Keratinocyte (primary cell): ENCODE results near the gene SLC39A9. TPM values are rescaled to one million over a fixed set of nuclear protein-coding genes. Genes with fewer than 3 reads are reported as not detected.

Experiments used
- DNase-seq: peaks from one replicate; pipeline ENCODE4 v3.0.0-alpha.2; 2011; ENCODE audit warnings: low read depth, missing footprints, low spot score
- FAIRE-seq: peaks from 2 replicates; lab custom pipeline; 2011; peaks lifted over from hg19 to GRCh38; lab: Jason Lieb, UNC
- H2AFZ ChIP-seq: 2 replicates; pipeline ENCODE4 v1.6.0; 2012; ENCODE audit warnings: low read length, control low read depth, inconsistent platforms; ENCODE audit not compliant: control insufficient read depth
- H3K27ac ChIP-seq: 2 replicates; pipeline ENCODE4 v1.5.1; 2011; ENCODE audit warnings: low read length; ENCODE audit not compliant: control insufficient read depth, insufficient read depth
- H3K27me3 ChIP-seq: 3 replicates; pipeline ENCODE4 v1.6.0; 2011; ENCODE audit warnings: low read length; ENCODE audit not compliant: control insufficient read depth, insufficient read depth; ENCODE audit errors: extremely low read depth
- H3K36me3 ChIP-seq, 2 experiments: 2 replicates in 1 of 2; 3 replicates in 1 of 2; pipeline ENCODE4 v1.5.1; 2011; ENCODE audit warnings: low read length in 2 of 2, mild to moderate bottlenecking in 1 of 2; ENCODE audit not compliant: control insufficient read depth in 2 of 2, insufficient read depth in 2 of 2; ENCODE audit errors: extremely low read depth in 1 of 2
- H3K4me1 ChIP-seq: 3 replicates; pipeline ENCODE4 v1.5.1; 2011; ENCODE audit warnings: low read length; ENCODE audit not compliant: control insufficient read depth, insufficient read depth; ENCODE audit errors: extremely low read depth
- H3K4me2 ChIP-seq: 3 replicates; pipeline ENCODE4 v1.6.0; 2011; ENCODE audit warnings: low read depth, low read length; ENCODE audit not compliant: control insufficient read depth, insufficient read depth; ENCODE audit errors: extremely low read depth
- H3K4me3 ChIP-seq, 3 experiments: fragments of 200-600 bp in 1 of 3; sonication (generic) in 1 of 3; 2 replicates in 2 of 3; 3 replicates in 1 of 3; pipeline ENCODE4 v1.5.1; 2011 to 2016; ENCODE audit warnings: low read length in 3 of 3, mild to moderate bottlenecking in 3 of 3, control low read depth in 2 of 3, inconsistent platforms in 1 of 3, low read depth in 1 of 3, mixed read lengths in 1 of 3, mixed run types in 1 of 3, moderate library complexity in 1 of 3; ENCODE audit not compliant: control insufficient read depth in 2 of 3, insufficient read depth in 2 of 3; ENCODE audit errors: extremely low read depth in 1 of 3
- H3K79me2 ChIP-seq: 2 replicates; pipeline ENCODE4 v1.6.0; 2012; ENCODE audit warnings: low read length; ENCODE audit not compliant: control insufficient read depth, insufficient read depth
- H3K9ac ChIP-seq: 3 replicates; pipeline ENCODE4 v1.6.0; 2011; ENCODE audit warnings: low read length; ENCODE audit not compliant: control insufficient read depth, insufficient read depth; ENCODE audit errors: extremely low read depth
- H3K9me1 ChIP-seq: 3 replicates; pipeline ENCODE4 v1.6.0; 2011; ENCODE audit warnings: low read length; ENCODE audit not compliant: control insufficient read depth, insufficient read depth; ENCODE audit errors: extremely low read depth
- H3K9me3 ChIP-seq: 2 replicates; pipeline ENCODE4 v1.5.1; 2012; ENCODE audit warnings: low read depth, low read length; ENCODE audit not compliant: control insufficient read depth
- H4K20me1 ChIP-seq: 3 replicates; pipeline ENCODE4 v1.6.0; 2011; ENCODE audit warnings: low read length; ENCODE audit not compliant: control insufficient read depth, insufficient read depth; ENCODE audit errors: extremely low read depth
- CTCF ChIP-seq, 3 experiments: IDR thresholded peaks in 1 of 3; conservative IDR thresholded peaks in 1 of 3; optimal IDR thresholded peaks in 1 of 3; 2 replicates in 2 of 3; 3 replicates in 1 of 3; pipeline versions ENCODE3 to v1.5.1; 2011; ENCODE audit warnings: low read length in 3 of 3, mild to moderate bottlenecking in 3 of 3, moderate library complexity in 2 of 3, control low read depth in 1 of 3, inconsistent platforms in 1 of 3; ENCODE audit not compliant: insufficient read depth in 2 of 3; ENCODE audit errors: extremely low read depth in 1 of 3
- EZH2 ChIP-seq: IDR thresholded peaks from one replicate; pipeline ENCODE4 v1.6.1; 2012; ENCODE audit warnings: inconsistent platforms, mild to moderate bottlenecking, low read length, moderate library complexity
- dilution Hi-C: fragments of 300-500 bp; cut with MboI; formaldehyde crosslinking; loops from one replicate; pipeline ENCODE4 v1.7.0; 2020; ENCODE audit warnings: low sequenced_read_pairs; ENCODE audit not compliant: extremely low pct_ligation_motif_present
- polyA plus RNA-seq, 5 experiments: library from polyadenylated mRNA; depleted of rRNA in 3 of 5; stranded (reverse) in 3 of 5; stranded (forward) in 1 of 5; unstranded in 1 of 5; fragments of >200 nt; gene quantifications; 1 replicate in 1 of 5; 2 replicates in 3 of 5; 3 replicates in 1 of 5; pipeline versions ENCODE4 v1.2.1 to v1.2.3, GENCODE V29; 2011 to 2012; ENCODE audit warnings: missing spikeins in 2 of 5, low read depth in 1 of 5, low replicate concordance in 1 of 5

SLC39A9 gene
- polyA plus RNA-seq, 1 donor (not counting 4 experiments of a cell fraction or from before 2014, with no cell fraction given), result 58.8 TPM

DNA sequence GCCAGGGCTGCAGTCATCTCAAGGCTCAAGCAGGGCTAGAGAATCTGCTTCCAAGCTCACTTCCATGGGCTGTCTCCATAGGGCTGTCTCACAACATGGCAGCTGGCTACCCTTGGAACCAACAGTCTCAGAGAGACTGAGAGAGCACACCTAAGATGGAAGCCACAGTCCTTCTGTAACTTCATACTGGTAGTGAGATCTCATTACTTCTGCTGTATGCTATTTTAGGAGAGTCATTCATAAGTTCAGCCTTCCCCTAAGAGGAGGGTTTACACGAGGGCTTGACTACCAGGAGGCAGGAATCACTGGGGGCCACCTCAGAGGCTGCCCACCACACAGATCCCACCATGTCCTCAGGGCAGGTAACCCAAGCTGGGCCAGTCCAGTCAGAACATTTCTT, 30.1 kb upstream of the SLC39A9 start:
- Histone ChIP-seq H3K79me2 (no peaks in the 10 kb centered on the region), H3K36me3 (no peaks in the 10 kb centered on the region), H3K9ac (no peak overlapping the region), H3K27me3 (no peaks in the 10 kb centered on the region), H2AFZ (no peak overlapping the region), H3K4me3 (no peak overlapping the region), H4K20me1 (no peaks in the 10 kb centered on the region), H3K27ac (no peak overlapping the region), H3K9me1 (no peaks in the 10 kb centered on the region), H3K9me3 (no peaks in the 10 kb centered on the region), H3K4me1 (no peaks in the 10 kb centered on the region), H3K4me2 (no peak overlapping the region)
- TF ChIP-seq EZH2 (no peak), CTCF (optimal IDR thresholded peaks at IDR 0.05 in 1 of 3, IDR thresholded peaks at IDR 0.05 in 1 of 3, conservative IDR thresholded peaks at IDR 0.05 in 1 of 3; ENCODE audit: extremely low read depth in 1 of 3, insufficient read depth in 2 of 3, low read length in 3 of 3) (no peak)
- FAIRE-seq (no peak), DNase-seq (no peak)
- dilution Hi-C loops, result no loop called here

GRCh38 chr14:69370061-69370460, 28.4 kb upstream of the SLC39A9 start:
- no peaks in the 10 kb centered on the region for H3K79me2 ChIP-seq
- FAIRE-seq (no peak), DNase-seq (no peak)
- dilution Hi-C loops, result no loop called here
- no peaks in the 10 kb centered on the region for H3K27me3 ChIP-seq
- no peaks in the 10 kb centered on the region for H4K20me1 ChIP-seq
- no peaks in the 10 kb centered on the region for H3K4me1 ChIP-seq
- H3K4me2 ChIP-seq, result no peak overlapping the region
- H3K9ac ChIP-seq, result no peak overlapping the region
- H2AFZ ChIP-seq, result no peak overlapping the region
- TF ChIP-seq CTCF (optimal IDR thresholded peaks at IDR 0.05 in 1 of 3, IDR thresholded peaks at IDR 0.05 in 1 of 3, conservative IDR thresholded peaks at IDR 0.05 in 1 of 3; ENCODE audit: extremely low read depth in 1 of 3, insufficient read depth in 2 of 3, low read length in 3 of 3) (no peak), EZH2 (no peak)
- no peaks in the 10 kb centered on the region for H3K9me1 ChIP-seq
- H3K27ac ChIP-seq, result no peak overlapping the region
- H3K4me3 ChIP-seq, result no peak overlapping the region
- H3K36me3 ChIP-seq, result no peaks in the 10 kb centered on the region
- no peaks in the 10 kb centered on the region for H3K9me3 ChIP-seq
